ENCODE data around the gene FTL. TPM values are rescaled to one million over a fixed set of nuclear protein-coding genes. Genes with fewer than 3 reads are reported as not detected.

FTL gene
- total RNA-seq, 1 donor from 2014 or later, result 2,544 TPM

GRCh38 chr19:49016067-49016839 is 51.1 kb downstream of the FTL start:
- H3K4me1 Mint-ChIP-seq (ENCODE audit: low read depth), result peaks cover 3% of the 10 kb centered on the region
- TF ChIP-seq CTCF (IDR thresholded peaks at IDR 0.05; ENCODE audit: unreplicated experiment), result no peak
- H3K27me3 Mint-ChIP-seq, result peaks cover 33% of the 10 kb centered on the region
- no peak overlapping the region for H3K4me3 Mint-ChIP-seq (ENCODE audit: low read depth)
- H3K9me3 Mint-ChIP-seq (ENCODE audit: low read depth), result no peaks in the 10 kb centered on the region
- no peak overlapping the region for H3K27ac Mint-ChIP-seq
- no peak for DNase-seq (ENCODE audit: low spot score, unreplicated experiment)
- H3K36me3 Mint-ChIP-seq (ENCODE audit: insufficient read depth), result peaks cover 13% of the 10 kb centered on the region

Small RNAs within 50 kb of the gene (microRNA-seq; reads per million reads assigned to microRNA genes)
- gene MIR6798 (ENCODE audit: borderline number of aligned reads, unreplicated experiment), result not detected

Other genes starting within 250 kb of the FTL start
- 2.0 and 2.1 TPM in 2 replicates for gene MAMSTR, start 245.6 kb upstream of the FTL start, total RNA-seq
- gene RASIP1, start 224.7 kb upstream of the FTL start, total RNA-seq, result 1.9 and 2.4 TPM in 2 replicates
- gene IZUMO1, start 218.4 kb upstream of the FTL start, total RNA-seq, result 0.55 and 1.0 TPM in 2 replicates
- 5.4 and 6.9 TPM in 2 replicates for gene FUT1, start 212.7 kb upstream of the FTL start, total RNA-seq
- not detected in 2 replicates for gene FGF21, start 209.8 kb upstream of the FTL start, total RNA-seq
- gene BCAT2, start 154.3 kb upstream of the FTL start, total RNA-seq, result 61.0 and 70.0 TPM in 2 replicates
- 20.5 and 22.1 TPM in 2 replicates for gene HSD17B14, start 128.8 kb upstream of the FTL start, total RNA-seq
- gene PLEKHA4, start 96.7 kb upstream of the FTL start, total RNA-seq, result 8.5 and 11.7 TPM in 2 replicates
- 44.5 and 48.9 TPM in 2 replicates for gene PPP1R15A, start 92.9 kb upstream of the FTL start, total RNA-seq
- 0.46 TPM in 1 of 2 replicates, not detected in the other for gene TULP2, start 66.6 kb upstream of the FTL start, total RNA-seq
- gene NUCB1, start 65.0 kb upstream of the FTL start, total RNA-seq, result 149 and 165 TPM in 2 replicates
- 1.1 and 1.8 TPM in 2 replicates for gene DHDH, start 31.6 kb upstream of the FTL start, total RNA-seq
- gene BAX, start 10.4 kb upstream of the FTL start, total RNA-seq, result 141 and 153 TPM in 2 replicates
- 57.4 and 65.8 TPM in 2 replicates for gene GYS1, start 28.0 kb downstream of the FTL start, total RNA-seq
- 81.5 and 83.0 TPM in 2 replicates for gene RUVBL2, start 28.6 kb downstream of the FTL start, total RNA-seq
- not detected in 2 replicates for gene LHB, start 51.8 kb downstream of the FTL start, total RNA-seq
- gene CGB3, start 59.0 kb downstream of the FTL start, total RNA-seq, result not detected in 2 replicates
- not detected in 2 replicates for gene CGB2, start 66.6 kb downstream of the FTL start, total RNA-seq
- gene CGB1, start 71.6 kb downstream of the FTL start, total RNA-seq, result not detected in 2 replicates
- not detected in 2 replicates for gene CGB5, start 78.5 kb downstream of the FTL start, total RNA-seq
- not detected in 2 replicates for gene CGB8, start 83.8 kb downstream of the FTL start, total RNA-seq
- gene CGB7, start 92.4 kb downstream of the FTL start, total RNA-seq, result 0.38 and 0.80 TPM in 2 replicates
- 0.91 and 1.5 TPM in 2 replicates for gene NTF4, start 99.5 kb downstream of the FTL start, total RNA-seq
- not detected in 2 replicates for gene KCNA7, start 107.4 kb downstream of the FTL start, total RNA-seq
- 355 and 363 TPM in 2 replicates for gene SNRNP70, start 120.1 kb downstream of the FTL start, total RNA-seq
- gene LIN7B, start 149.1 kb downstream of the FTL start, total RNA-seq, result 7.0 and 9.3 TPM in 2 replicates
- 1.3 and 1.5 TPM in 2 replicates for gene C19orf73, start 153.8 kb downstream of the FTL start, total RNA-seq
- gene PPFIA3, start 154.2 kb downstream of the FTL start, total RNA-seq, result 6.7 and 8.5 TPM in 2 replicates
- 1.6 and 2.1 TPM in 2 replicates for gene HRC, start 190.1 kb downstream of the FTL start, total RNA-seq
- gene TRPM4, start 192.5 kb downstream of the FTL start, total RNA-seq, result 16.9 and 17.7 TPM in 2 replicates

All from progenitor cell of endocrine pancreas (in vitro differentiated cells).